Gastroesophageal sphincter (tissue), 4 donors: Measurements from ENCODE around the gene SGCE. TPM values are rescaled to one million over a fixed set of nuclear protein-coding genes. Genes with fewer than 3 reads are reported as not detected.
A peak's percentile ranks its signal among the peaks of the same experiment; 100 is the strongest.

Experiments
- ATAC-seq: fragments of 150-250 bp; one replicate; pipeline ENCODE4 v1.9.1; 2016; ENCODE audit warnings: mild to moderate bottlenecking, moderate library complexity
- H3K27ac ChIP-seq, 4 donors: fragments of 200-600 bp; sonication (generic) in 3 of 4; 1 replicate in 3 of 4; 2 replicates in 1 of 4; pipeline ENCODE4 v1.5.1; 2016 to 2019
- H3K27me3 ChIP-seq: fragments of 200-600 bp; sonication (generic); one replicate; pipeline ENCODE4 v1.5.1; 2019
- H3K36me3 ChIP-seq, 2 donors: fragments of 200-600 bp; sonication (generic); one replicate each; pipeline ENCODE4 v1.5.1; 2019; ENCODE audit warnings: control low read depth in 1 of 2
- H3K4me1 ChIP-seq, 3 donors: fragments of 200-600 bp; sonication (generic); 1 replicate in 2 of 3; 2 replicates in 1 of 3; pipeline ENCODE4 v1.5.1; 2016 to 2019; ENCODE audit warnings: control low read depth in 2 of 3
- H3K4me3 ChIP-seq, 2 donors: fragments of 200-600 bp; sonication (generic); one replicate each; pipeline ENCODE4 v1.5.1; 2019; ENCODE audit warnings: mild to moderate bottlenecking in 1 of 2, moderate library complexity in 1 of 2
- H3K9me3 ChIP-seq, 3 donors: fragments of 200-600 bp; sonication (generic); one replicate each; pipeline ENCODE4 v1.5.1; 2017 to 2019; ENCODE audit warnings: control low read depth in 2 of 3
- CTCF ChIP-seq, 4 experiments: fragments of 200-600 bp in 2 of 4; fragments of 450-650 bp in 2 of 4; sonication (generic) in 1 of 4; IDR thresholded peaks; one replicate each; pipeline ENCODE4 v1.5.1; 2017 to 2019; ENCODE audit warnings: antibody characterized with exemption in 4 of 4, mild to moderate bottlenecking in 2 of 4, moderate library complexity in 2 of 4
- EP300 ChIP-seq: sonication (generic); formaldehyde crosslinking; IDR thresholded peaks from one replicate; pipeline ENCODE4 v1.6.1; 2017; ENCODE audit warnings: antibody characterized with exemption, mild to moderate bottlenecking
- POLR2A ChIP-seq, 2 donors: fragments of 450-650 bp; IDR thresholded peaks; one replicate each; pipeline ENCODE4 v1.6.1; 2017; ENCODE audit warnings: antibody characterized with exemption in 2 of 2, mild to moderate bottlenecking in 2 of 2, moderate library complexity in 1 of 2
- POLR2AphosphoS5 ChIP-seq: sonication (generic); formaldehyde crosslinking; IDR thresholded peaks from one replicate; pipeline ENCODE4 v1.6.1; 2017; ENCODE audit warnings: antibody characterized with exemption
- WGBS, 2 donors: methylation state at CpG; one replicate each; pipeline ENCODE4 v1.1.5; 2018; ENCODE audit warnings: low coverage in 1 of 2; 5-methylcytosine and 5-hydroxymethylcytosine counted together
- total RNA-seq, 4 donors: library from RNA; depleted of rRNA; stranded (reverse); fragments of >200 nt; gene quantifications; one replicate each; pipeline ENCODE4 v1.1.0, GENCODE V29; 2016

SGCE gene
- total RNA-seq, 4 donors from 2014 or later, result 92.5 to 138 (median 123) TPM

GRCh38 chr7:94588075-94588474 lies 67.9 kb downstream of the SGCE start:
- no peak for ATAC-seq
- Histone ChIP-seq H3K4me3 (no peak overlapping the region), H3K4me1 (no peaks in the 10 kb centered on the region), H3K36me3 (peaks cover 0 to 33% of the 10 kb centered on the region in 2 donors), H3K27ac (no peak overlapping the region), H3K9me3 (no peaks in the 10 kb centered on the region), H3K27me3 (no peaks in the 10 kb centered on the region)
- WGBS, 2 donors, result 86 to 100% methylated on average over 2 of the region's 2 CpGs
- TF ChIP-seq CTCF (IDR thresholded peaks at IDR 0.05), result no peak
- no peak for TF ChIP-seq POLR2AphosphoS5
- TF ChIP-seq EP300, result no peak

- H3K36me3 ChIP-seq, result peaks cover 0 to 12% of the 10 kb centered on the region in 2 donors
- no peak overlapping the region for H3K4me3 ChIP-seq
- H3K9me3 ChIP-seq, result no peaks in the 10 kb centered on the region
- no peak for ATAC-seq
- H3K4me1 ChIP-seq, result no peaks in the 10 kb centered on the region
- no peak overlapping the region for H3K27ac ChIP-seq
- TF ChIP-seq EP300 (no peak), POLR2A (IDR thresholded peaks at IDR 0.05) (no peak), CTCF (IDR thresholded peaks at IDR 0.05) (no peak), POLR2AphosphoS5 (no peak)
- no peaks in the 10 kb centered on the region for H3K27me3 ChIP-seq
- 83 to 100% methylated on average over 1 of the region's 1 CpG for WGBS, 2 donors
Observed at GRCh38 chr7:94584113-94584512, 71.8 kb downstream of the SGCE start.

- TF ChIP-seq POLR2A (IDR thresholded peaks at IDR 0.05) (no peak), POLR2AphosphoS5 (no peak), EP300 (no peak), CTCF (IDR thresholded peaks at IDR 0.05) (no peak)
- WGBS, 2 donors, result 71 to 100% methylated on average over 1 of the region's 1 CpG
- peaks cover 0 to 15% of the 10 kb centered on the region in 2 donors for H3K36me3 ChIP-seq
- H3K27me3 ChIP-seq, result no peaks in the 10 kb centered on the region
- no peak overlapping the region for H3K4me3 ChIP-seq
- peak; percentile 31 for ATAC-seq
- H3K4me1 ChIP-seq, result no peaks in the 10 kb centered on the region
- peaks cover 0 to 11% (median 0%) of the 10 kb centered on the region in 3 donors for H3K9me3 ChIP-seq
- no peak overlapping the region for H3K27ac ChIP-seq
Observed at GRCh38 chr7:94580601-94581000, 75.3 kb downstream of the SGCE start.

- no peak overlapping the region for H3K27ac ChIP-seq
- no peak overlapping the region for H3K4me3 ChIP-seq
- TF ChIP-seq CTCF (IDR thresholded peaks at IDR 0.05), result no peak
- TF ChIP-seq POLR2A (IDR thresholded peaks at IDR 0.05), result no peak
- TF ChIP-seq EP300, result no peak
- no peak for TF ChIP-seq POLR2AphosphoS5
- peaks cover 0 to 22% (median 0%) of the 10 kb centered on the region in 3 donors for H3K9me3 ChIP-seq
- ATAC-seq, result no peak
- no peaks in the 10 kb centered on the region for H3K27me3 ChIP-seq
- 91 to 100% methylated on average over 2 of the region's 2 CpGs for WGBS, 2 donors
- H3K36me3 ChIP-seq, result peaks cover 0 to 15% of the 10 kb centered on the region in 2 donors
- H3K4me1 ChIP-seq, result no peaks in the 10 kb centered on the region
Observed at GRCh38 chr7:94579470-94579869, 76.5 kb downstream of the SGCE start.

- Histone ChIP-seq H3K4me3 (no peak overlapping the region), H3K27ac (no peak overlapping the region), H3K36me3 (peaks cover 0 to 16% of the 10 kb centered on the region in 2 donors), H3K27me3 (no peaks in the 10 kb centered on the region), H3K9me3 (peaks cover 0 to 23% (median 0%) of the 10 kb centered on the region in 3 donors), H3K4me1 (no peaks in the 10 kb centered on the region)
- no peak for ATAC-seq
- TF ChIP-seq POLR2A (IDR thresholded peaks at IDR 0.05), result no peak
- no peak for TF ChIP-seq EP300
- no peak for TF ChIP-seq POLR2AphosphoS5
- TF ChIP-seq CTCF (IDR thresholded peaks at IDR 0.05), result no peak
Observed at GRCh38 chr7:94578614-94579013, 77.3 kb downstream of the SGCE start.
